Mesenchymal stem cell (in vitro differentiated cells and primary cell): ENCODE data around the gene HADH.

ENCODE experiments used
- DNase-seq: peaks from one replicate; pipeline ENCODE4 v3.0.0-alpha.2; 2013
- H2AFZ ChIP-seq: one replicate; pipeline ENCODE4 v1.6.1; 2013; ENCODE audit warnings: low read depth, mild to moderate bottlenecking, control low read depth, inconsistent platforms, low read length, moderate library complexity
- H2AK5ac ChIP-seq: 2 replicates; pipeline ENCODE4 v1.6.1; 2013; ENCODE audit warnings: low read length, moderate library complexity, mild to moderate bottlenecking, inconsistent platforms; ENCODE audit not compliant: severe bottlenecking
- H2BK120ac ChIP-seq: one replicate; pipeline ENCODE4 v1.6.1; 2013; ENCODE audit warnings: low read depth, mild to moderate bottlenecking, inconsistent platforms, low read length, moderate library complexity
- H2BK12ac ChIP-seq, 2 experiments: one replicate each; pipeline ENCODE4 v1.6.1; 2013; ENCODE audit warnings: inconsistent platforms in 2 of 2, low read length in 2 of 2, mild to moderate bottlenecking in 2 of 2, moderate library complexity in 2 of 2, control low read depth in 1 of 2
- H2BK15ac ChIP-seq: one replicate; pipeline ENCODE4 v1.6.1; 2013; ENCODE audit warnings: mild to moderate bottlenecking, low read depth, inconsistent platforms; ENCODE audit not compliant: poor library complexity, severe bottlenecking
- H2BK5ac ChIP-seq: 2 replicates; pipeline ENCODE4 v1.6.1; 2013; ENCODE audit warnings: low read depth, mild to moderate bottlenecking, low read length, control low read depth, inconsistent platforms; ENCODE audit not compliant: poor library complexity, severe bottlenecking
- H3K14ac ChIP-seq, 2 experiments: one replicate each; pipeline ENCODE4 v1.6.1; 2013; ENCODE audit warnings: inconsistent platforms in 2 of 2, low read length in 2 of 2, control low read depth in 1 of 2, mild to moderate bottlenecking in 1 of 2, moderate library complexity in 1 of 2
- H3K18ac ChIP-seq, 2 experiments: one replicate each; pipeline ENCODE4 v1.6.1; 2013; ENCODE audit warnings: inconsistent platforms in 2 of 2, low read length in 2 of 2, control low read depth in 1 of 2, low read depth in 1 of 2, mild to moderate bottlenecking in 1 of 2
- H3K23ac ChIP-seq, 2 experiments: one replicate each; pipeline ENCODE4 v1.6.1; 2013; ENCODE audit warnings: inconsistent platforms in 2 of 2, low read length in 2 of 2, mild to moderate bottlenecking in 2 of 2, moderate library complexity in 2 of 2, control low read depth in 1 of 2
- H3K27ac ChIP-seq: 2 replicates; pipeline ENCODE4 v1.5.1; 2013; ENCODE audit warnings: mild to moderate bottlenecking, moderate library complexity, low read length, control low read depth, inconsistent platforms; ENCODE audit not compliant: poor library complexity, severe bottlenecking
- H3K27me3 ChIP-seq, 2 experiments: 2 replicates each; pipeline versions ENCODE4 v1.6.1 to v1.7.0; 2013; ENCODE audit warnings: low read length in 2 of 2, mild to moderate bottlenecking in 2 of 2, moderate library complexity in 2 of 2, control low read depth in 1 of 2, inconsistent platforms in 1 of 2; ENCODE audit not compliant: control insufficient read depth in 1 of 2, insufficient read depth in 1 of 2
- H3K36me3 ChIP-seq, 2 experiments: 2 replicates each; pipeline versions ENCODE4 v1.6.1 to v1.7.0; 2013; ENCODE audit warnings: low read length in 2 of 2, control low read depth in 1 of 2, inconsistent platforms in 1 of 2, low read depth in 1 of 2, mild to moderate bottlenecking in 1 of 2; ENCODE audit not compliant: insufficient read depth in 2 of 2, control insufficient read depth in 1 of 2
- H3K4ac ChIP-seq, 2 experiments: one replicate each; pipeline ENCODE4 v1.6.1; 2013; ENCODE audit warnings: inconsistent platforms in 2 of 2, low read length in 2 of 2, mild to moderate bottlenecking in 2 of 2, moderate library complexity in 2 of 2, control low read depth in 1 of 2, low read depth in 1 of 2
- H3K4me1 ChIP-seq: 2 replicates; pipeline ENCODE4 v1.6.1; 2013; ENCODE audit warnings: low read depth, low read length, control low read depth; ENCODE audit not compliant: control insufficient read depth, insufficient read depth
- H3K4me2 ChIP-seq: 2 replicates; pipeline ENCODE4 v1.6.1; 2013; ENCODE audit warnings: low read length, mild to moderate bottlenecking, inconsistent platforms; ENCODE audit not compliant: poor library complexity, severe bottlenecking
- H3K4me3 ChIP-seq, 2 experiments: 2 replicates each; pipeline versions ENCODE4 v1.5.1 to v1.7.0; 2013; ENCODE audit warnings: low read length in 2 of 2, mild to moderate bottlenecking in 2 of 2, control low read depth in 1 of 2, low read depth in 1 of 2; ENCODE audit not compliant: insufficient read depth in 1 of 2
- H3K79me1 ChIP-seq: replicated peaks from 2 replicates; pipeline ENCODE4 v1.6.1; 2013; ENCODE audit warnings: mild to moderate bottlenecking, control low read depth, low read length, inconsistent platforms; ENCODE audit not compliant: poor library complexity, severe bottlenecking
- H3K9ac ChIP-seq: 2 replicates; pipeline ENCODE4 v1.7.0; 2013; ENCODE audit warnings: mild to moderate bottlenecking, low read length, moderate library complexity
- H3K9me3 ChIP-seq: 2 replicates; pipeline ENCODE4 v1.7.0; 2013; ENCODE audit warnings: mild to moderate bottlenecking, low read length; ENCODE audit not compliant: control insufficient read depth
- H4K8ac ChIP-seq: one replicate; pipeline ENCODE4 v1.6.1; 2013; ENCODE audit warnings: inconsistent platforms, mild to moderate bottlenecking, low read length, moderate library complexity
- H4K91ac ChIP-seq: one replicate; pipeline ENCODE4 v1.6.1; 2013; ENCODE audit warnings: mild to moderate bottlenecking, low read length, inconsistent platforms
- WGBS: methylation state at CpG from one replicate; pipeline ENCODE4 v1.1.7; 2013; ENCODE audit warnings: mixed read lengths; 5-methylcytosine and 5-hydroxymethylcytosine counted together

Gene HADH

GRCh38 chr4:107970063-107970798 lies 19.5 kb upstream of the HADH start:
- WGBS, result 97% methylated on average over 10 of the region's 12 CpGs
- H4K8ac ChIP-seq, result no peak overlapping the region
- DNase-seq, result no peak

GRCh38 chr4:107972605-107973004 lies 17.1 kb upstream of the HADH start:
- no peak for DNase-seq
- H3K27ac ChIP-seq, result no peak overlapping the region
- no peak overlapping the region for H3K14ac ChIP-seq
- no peaks in the 10 kb centered on the region for H3K27me3 ChIP-seq
- no peak overlapping the region for H2BK5ac ChIP-seq
- no peak overlapping the region for H3K4me2 ChIP-seq
- no peaks in the 10 kb centered on the region for H3K4me1 ChIP-seq
- H2BK12ac ChIP-seq, result no peak overlapping the region
- H2AFZ ChIP-seq, result no peak overlapping the region
- H3K4me3 ChIP-seq, result no peak overlapping the region
- H4K8ac ChIP-seq, result no peak overlapping the region
- H3K18ac ChIP-seq, result no peak overlapping the region
- no peak overlapping the region for H2BK120ac ChIP-seq
- no peak overlapping the region for H2AK5ac ChIP-seq
- H4K91ac ChIP-seq, result no peak overlapping the region
- no peak overlapping the region for H3K9ac ChIP-seq
- no peak overlapping the region for H3K4ac ChIP-seq
- H3K79me1 ChIP-seq, result no peaks in the 10 kb centered on the region
- no peak overlapping the region for H2BK15ac ChIP-seq
- H3K36me3 ChIP-seq, result no peaks in the 10 kb centered on the region
- no peak overlapping the region for H3K23ac ChIP-seq
- H3K9me3 ChIP-seq, result no peaks in the 10 kb centered on the region

More at GRCh38 chr4:107970063-107970798, 19.5 kb upstream of the HADH start:
- Histone ChIP-seq H3K27me3 (no peaks in the 10 kb centered on the region), H3K4me1 (no peaks in the 10 kb centered on the region), H3K9me3 (no peaks in the 10 kb centered on the region), H2BK5ac (no peak overlapping the region), H2BK12ac (no peak overlapping the region), H2BK120ac (no peak overlapping the region), H3K79me1 (no peaks in the 10 kb centered on the region), H3K14ac (no peak overlapping the region), H4K91ac (no peak overlapping the region), H3K27ac (no peak overlapping the region), H2AK5ac (no peak overlapping the region), H3K4me2 (no peak overlapping the region), H3K4ac (no peak overlapping the region), H3K4me3 (no peak overlapping the region), H3K36me3 (no peaks in the 10 kb centered on the region), H3K18ac (no peak overlapping the region), H3K9ac (no peak overlapping the region), H3K23ac (no peak overlapping the region), H2AFZ (no peak overlapping the region), H2BK15ac (no peak overlapping the region)

GRCh38 chr4:107974523-107974922 lies 15.2 kb upstream of the HADH start:
- Histone ChIP-seq H3K4me2 (no peak overlapping the region), H2AK5ac (no peak overlapping the region), H2BK12ac (no peak overlapping the region), H3K27ac (no peak overlapping the region), H3K36me3 (no peaks in the 10 kb centered on the region), H3K14ac (no peak overlapping the region), H3K9me3 (no peaks in the 10 kb centered on the region), H3K79me1 (no peaks in the 10 kb centered on the region), H3K9ac (no peak overlapping the region), H3K4me1 (no peaks in the 10 kb centered on the region), H3K23ac (no peak overlapping the region), H2BK120ac (no peak overlapping the region), H2AFZ (no peak overlapping the region), H3K27me3 (no peaks in the 10 kb centered on the region), H4K8ac (no peak overlapping the region), H3K18ac (no peak overlapping the region), H3K4ac (no peak overlapping the region), H4K91ac (no peak overlapping the region), H3K4me3 (no peak overlapping the region), H2BK15ac (no peak overlapping the region), H2BK5ac (no peak overlapping the region)
- WGBS, result 79% methylated on average over 3 of the region's 3 CpGs
- no peak for DNase-seq

GRCh38 chr4:107977482-107977881 lies 12.2 kb upstream of the HADH start:
- H3K4ac ChIP-seq, result no peak overlapping the region

More at GRCh38 chr4:107977482-107977881, 12.2 kb upstream of the HADH start:
- no peak overlapping the region for H3K27ac ChIP-seq
- no peak overlapping the region for H3K23ac ChIP-seq
- H2BK5ac ChIP-seq, result no peak overlapping the region
- H2AFZ ChIP-seq, result no peak overlapping the region
- H3K4me2 ChIP-seq, result no peak overlapping the region
- H2BK120ac ChIP-seq, result no peak overlapping the region
- no peak overlapping the region for H2AK5ac ChIP-seq
- no peaks in the 10 kb centered on the region for H3K79me1 ChIP-seq
- H3K9ac ChIP-seq, result no peak overlapping the region
- WGBS, result 87% methylated on average over 4 of the region's 4 CpGs
- H4K91ac ChIP-seq, result no peak overlapping the region
- H4K8ac ChIP-seq, result no peak overlapping the region
- H3K14ac ChIP-seq, result no peak overlapping the region
- H3K9me3 ChIP-seq, result no peaks in the 10 kb centered on the region
- H3K4me1 ChIP-seq, result no peaks in the 10 kb centered on the region
- no peak for DNase-seq
- H3K18ac ChIP-seq, result no peak overlapping the region
- H3K4me3 ChIP-seq, result no peak overlapping the region
- no peak overlapping the region for H2BK15ac ChIP-seq
- H3K36me3 ChIP-seq, result no peaks in the 10 kb centered on the region
- no peak overlapping the region for H2BK12ac ChIP-seq
- no peaks in the 10 kb centered on the region for H3K27me3 ChIP-seq
